WTC11 (cell line): Measurements from ENCODE around the gene PLXNB2. TPM values are rescaled to one million over a fixed set of nuclear protein-coding genes. Genes with fewer than 3 reads are reported as not detected.

ENCODE experiments used
- ATAC-seq: fragments of 200-7000 bp; cut with Tn5 transposase; 2 replicates; pipeline ENCODE4 v1.10.0; 2021; ENCODE audit warnings: mild to moderate bottlenecking, moderate library complexity
- CTCF ChIA-PET: fragments of 300-600 bp; sonication (Branson Sonifier 250); formaldehyde crosslinking; loops from one replicate; lab custom pipeline; 2021; ENCODE audit warnings: antibody characterized with exemption; lab: Charles Lee
- POLR2A ChIA-PET: fragments of 350-600 bp; sonication (Branson Sonifier 250); formaldehyde crosslinking; loops from one replicate; lab custom pipeline; 2021; ENCODE audit warnings: antibody characterized with exemption; lab: Charles Lee
- DNase-seq: peaks from one replicate; pipeline ENCODE4 v3.0.0; 2021; ENCODE audit warnings: low spot score
- H3K27ac Mint-ChIP-seq: 2 replicates; pipeline ENCODE4 v1.8.0; 2021; ENCODE audit warnings: mixed read lengths
- H3K27me3 Mint-ChIP-seq: 2 replicates; pipeline ENCODE4 v1.8.0; 2021; ENCODE audit warnings: low read depth, mild to moderate bottlenecking, moderate library complexity, mixed read lengths
- H3K36me3 Mint-ChIP-seq: 2 replicates; pipeline ENCODE4 v1.8.0; 2021; ENCODE audit warnings: mixed read lengths
- H3K4me1 Mint-ChIP-seq: 2 replicates; pipeline ENCODE4 v1.8.0; 2022; ENCODE audit warnings: mixed read lengths
- H3K4me3 Mint-ChIP-seq: 2 replicates; pipeline ENCODE4 v1.8.0; 2021; ENCODE audit warnings: mild to moderate bottlenecking, moderate library complexity, mixed read lengths
- H3K9me3 Mint-ChIP-seq: 2 replicates; pipeline ENCODE4 v1.8.0; 2021; ENCODE audit warnings: mixed read lengths
- ATF1 ChIP-seq: sonication (generic); formaldehyde crosslinking; IDR thresholded peaks from 2 replicates; pipeline ENCODE4 v1.8.1; 2023; ENCODE audit warnings: mild to moderate bottlenecking, moderate library complexity, missing genetic modification reagents
- ATF3 ChIP-seq: sonication (generic); formaldehyde crosslinking; conservative IDR thresholded peaks from 2 replicates; pipeline ENCODE4 v1.8.1; 2022; ENCODE audit warnings: mild to moderate bottlenecking, missing genetic modification reagents
- CREM ChIP-seq: sonication (generic); formaldehyde crosslinking; IDR thresholded peaks from 2 replicates; pipeline ENCODE4 v1.8.1; 2022; ENCODE audit warnings: mild to moderate bottlenecking, missing genetic modification reagents, moderate library complexity
- E2F1 ChIP-seq: sonication (generic); formaldehyde crosslinking; IDR thresholded peaks from 2 replicates; pipeline ENCODE4 v1.8.0; 2022; ENCODE audit warnings: mild to moderate bottlenecking, missing genetic modification reagents
- FOXJ3 ChIP-seq: sonication (generic); formaldehyde crosslinking; IDR thresholded peaks from 2 replicates; pipeline ENCODE4 v1.9.0; 2021; ENCODE audit warnings: missing genetic modification reagents, mild to moderate bottlenecking, borderline replicate concordance
- GABPB1 ChIP-seq: sonication (generic); formaldehyde crosslinking; IDR thresholded peaks from 2 replicates; pipeline ENCODE4 v1.8.1; 2023; ENCODE audit warnings: mild to moderate bottlenecking, missing genetic modification reagents
- GRHL2 ChIP-seq: fragments of 250-450 bp; sonication (Bioruptor Pico); IDR thresholded peaks from 2 replicates; pipeline ENCODE4 v1.8.0; 2022; ENCODE audit warnings: mild to moderate bottlenecking, moderate library complexity; ENCODE audit not compliant: insufficient replicate concordance, severe bottlenecking
- HMGA2 ChIP-seq: fragments of 250-450 bp; sonication (Bioruptor Pico); IDR thresholded peaks from 2 replicates; pipeline ENCODE4 v1.4.0; 2021; ENCODE audit warnings: mild to moderate bottlenecking, moderate library complexity
- JUN ChIP-seq: sonication (generic); formaldehyde crosslinking; IDR thresholded peaks from 2 replicates; pipeline ENCODE4 v1.8.0; 2023; ENCODE audit warnings: mild to moderate bottlenecking, missing genetic modification reagents
- KAT7 ChIP-seq: sonication (generic); formaldehyde crosslinking; IDR thresholded peaks from 2 replicates; pipeline ENCODE4 v1.8.1; 2023; ENCODE audit warnings: missing genetic modification reagents, mild to moderate bottlenecking, borderline replicate concordance
- MYBL2 ChIP-seq: sonication (generic); formaldehyde crosslinking; IDR thresholded peaks from 2 replicates; pipeline ENCODE4 v1.8.1; 2023; ENCODE audit warnings: mild to moderate bottlenecking, moderate library complexity, missing genetic modification reagents
- NR2C2 ChIP-seq: sonication (generic); formaldehyde crosslinking; IDR thresholded peaks from 2 replicates; pipeline ENCODE4 v1.8.0; 2022; ENCODE audit warnings: mild to moderate bottlenecking, missing genetic modification reagents
- SMAD3 ChIP-seq: sonication (generic); formaldehyde crosslinking; IDR thresholded peaks from 2 replicates; pipeline ENCODE4 v1.8.0; 2022; ENCODE audit warnings: missing genetic modification reagents, mild to moderate bottlenecking, borderline replicate concordance
- SOX15 ChIP-seq: fragments of 250-450 bp; sonication (Bioruptor Pico); IDR thresholded peaks from 2 replicates; pipeline ENCODE4 v1.9.0; 2021; ENCODE audit warnings: mild to moderate bottlenecking
- TCF7 ChIP-seq: sonication (generic); formaldehyde crosslinking; IDR thresholded peaks from 2 replicates; pipeline ENCODE4 v1.8.0; 2022; ENCODE audit warnings: mild to moderate bottlenecking, low read depth, missing genetic modification reagents, moderate library complexity
- TEAD1 ChIP-seq: sonication (generic); formaldehyde crosslinking; IDR thresholded peaks from 2 replicates; pipeline ENCODE4 v1.8.0; 2022; ENCODE audit warnings: mild to moderate bottlenecking, missing genetic modification reagents
- TP53 ChIP-seq: sonication (generic); formaldehyde crosslinking; IDR thresholded peaks from 2 replicates; pipeline ENCODE4 v1.8.1; 2023; ENCODE audit warnings: mild to moderate bottlenecking, missing genetic modification reagents
- USF1 ChIP-seq: sonication (generic); formaldehyde crosslinking; IDR thresholded peaks from 2 replicates; pipeline ENCODE4 v1.8.0; 2022; ENCODE audit warnings: mild to moderate bottlenecking, missing genetic modification reagents
- ZNF138 ChIP-seq: sonication (generic); formaldehyde crosslinking; conservative IDR thresholded peaks from 2 replicates; pipeline ENCODE4 v1.8.1; 2022; ENCODE audit warnings: mild to moderate bottlenecking, moderate library complexity, missing genetic modification reagents
- ZSCAN18 ChIP-seq: fragments of 250-450 bp; sonication (Bioruptor Pico); IDR thresholded peaks from 2 replicates; pipeline ENCODE4 v2.1.2; 2022; ENCODE audit warnings: mild to moderate bottlenecking, moderate library complexity
- total RNA-seq: library from RNA; stranded (reverse); gene quantifications from 3 replicates; pipeline ENCODE4 v1.2.3, GENCODE V29; 2021

The PLXNB2 gene
- total RNA-seq, 1 experiment from 2014 or later = 113 TPM

- ATAC-seq (no peak), DNase-seq (no peak)
- H3K4me3 Mint-ChIP-seq = no peak overlapping the region
- POLR2A ChIA-PET = no interaction called here
- peaks cover 9% of the 10 kb centered on the region; the same call in 1 of the 2 replicates for H3K36me3 Mint-ChIP-seq
- no peaks in the 10 kb centered on the region for H3K27me3 Mint-ChIP-seq
- H3K4me1 Mint-ChIP-seq = no peaks in the 10 kb centered on the region
- CTCF ChIA-PET = no interaction called here
- no peaks in the 10 kb centered on the region for H3K9me3 Mint-ChIP-seq
- no peak for TF ChIP-seq JUN (CRISPR knock-in tag)
- no peak for TF ChIP-seq ATF1 (CRISPR knock-in tag)
- TF ChIP-seq E2F1 (CRISPR knock-in tag) = no peak
- TF ChIP-seq, all 79 proteins: peak for 0
- H3K27ac Mint-ChIP-seq = no peak overlapping the region
Observed at GRCh38 chr22:50286275-50286674, 21.2 kb downstream of the PLXNB2 start.

GRCh38 chr22:50285568-50286229 is 21.7 kb downstream of the PLXNB2 start:
- TF ChIP-seq TP53 (no peak), SOX15 (no peak)
- Mint-ChIP-seq H3K36me3 (peaks cover 13% of the 10 kb centered on the region; the same call in 1 of the 2 replicates), H3K4me1 (no peaks in the 10 kb centered on the region), H3K9me3 (no peaks in the 10 kb centered on the region), H3K27ac (no peak overlapping the region), H3K4me3 (no peak overlapping the region), H3K27me3 (no peaks in the 10 kb centered on the region)
- no peak for DNase-seq
- ChIA-PET POLR2A (no interaction called here), CTCF (no interaction called here)
- ATAC-seq = no peak

- peaks cover 15% of the 10 kb centered on the region; the same call in 1 of the 2 replicates for H3K36me3 Mint-ChIP-seq
- ATAC-seq = no peak
- POLR2A ChIA-PET = no interaction called here
- CTCF ChIA-PET = interaction anchor here (0.5 kb wide), 1 partner anchor 23 kb away, joined by 3 read pairs; the partner anchor contains the start of gene MAPK12
- DNase-seq = no peak
- no peak overlapping the region for H3K27ac Mint-ChIP-seq
- H3K9me3 Mint-ChIP-seq = no peaks in the 10 kb centered on the region
- TF ChIP-seq ZNF138 (CRISPR knock-in tag) (no peak), CREM (CRISPR knock-in tag) (no peak), NR2C2 (CRISPR knock-in tag) (no peak), TEAD1 (CRISPR knock-in tag) (no peak), MYBL2 (CRISPR knock-in tag) (no peak), KAT7 (CRISPR knock-in tag) (no peak), GRHL2 (CRISPR knock-in tag) (no peak), FOXJ3 (CRISPR knock-in tag) (no peak), HMGA2 (CRISPR knock-in tag) (no peak), SMAD3 (CRISPR knock-in tag) (no peak), GABPB1 (CRISPR knock-in tag) (no peak), ATF3 (CRISPR knock-in tag) (no peak), SOX15 (no peak), USF1 (CRISPR knock-in tag) (no peak), ZSCAN18 (CRISPR knock-in tag) (no peak), TCF7 (CRISPR knock-in tag) (no peak)
- no peaks in the 10 kb centered on the region for H3K4me1 Mint-ChIP-seq
- no peaks in the 10 kb centered on the region for H3K27me3 Mint-ChIP-seq
- H3K4me3 Mint-ChIP-seq = no peak overlapping the region
Observed at GRCh38 chr22:50284479-50284878, 23.0 kb downstream of the PLXNB2 start.
